Neural cell (in vitro differentiated cells): Measurements from ENCODE around the gene TUG1. TPM values are rescaled to one million over a fixed set of nuclear protein-coding genes. Genes with fewer than 3 reads are reported as not detected.

Experiments used
- H2AFZ ChIP-seq: fragments of 200-600, 300-800 bp; sonication (generic), shearing (Covaris generic); 2 replicates; pipeline ENCODE4 v1.6.0; 2014; ENCODE audit warnings: low read depth, mild to moderate bottlenecking, antibody characterized with exemption, low read length, moderate library complexity
- H3F3A ChIP-seq: fragments of 200-600 bp; shearing (Covaris generic); 2 replicates; pipeline ENCODE4 v1.6.1; 2016; ENCODE audit warnings: mild to moderate bottlenecking, moderate library complexity, mixed read lengths, antibody characterized with exemption, low read length; ENCODE audit not compliant: insufficient read depth, poor library complexity, severe bottlenecking
- H3K27ac ChIP-seq: fragments of 200-600, 300-800 bp; sonication (generic), shearing (Covaris generic); 2 replicates; pipeline ENCODE4 v1.5.1; 2014; ENCODE audit warnings: mild to moderate bottlenecking, low read length, moderate library complexity
- H3K27me3 ChIP-seq: fragments of 300-800, 200-600 bp; sonication (generic), shearing (Covaris generic); 2 replicates; pipeline ENCODE4 v1.6.0; 2014; ENCODE audit warnings: mild to moderate bottlenecking, low read depth, low read length, moderate library complexity; ENCODE audit not compliant: insufficient read depth
- H3K36me3 ChIP-seq: fragments of 300-800, 200-600 bp; sonication (generic), shearing (Covaris generic); 2 replicates; pipeline ENCODE4 v1.5.1; 2014; ENCODE audit warnings: mild to moderate bottlenecking, antibody characterized with exemption, low read length, moderate library complexity; ENCODE audit not compliant: insufficient read depth
- H3K4me2 ChIP-seq: fragments of 300-800, 200-600 bp; sonication (generic), shearing (Covaris generic); 2 replicates; pipeline ENCODE4 v1.6.0; 2014; ENCODE audit warnings: mild to moderate bottlenecking, low read length
- H3K4me3 ChIP-seq: fragments of 300-800, 200-600 bp; sonication (generic), shearing (Covaris generic); 2 replicates; pipeline ENCODE4 v1.5.1; 2014; ENCODE audit warnings: mild to moderate bottlenecking, low read length, moderate library complexity
- H3K79me2 ChIP-seq: fragments of 200-600 bp; shearing (Covaris generic); replicated peaks from 2 replicates; pipeline ENCODE4 v1.6.0; 2014; ENCODE audit warnings: mild to moderate bottlenecking, low read length, moderate library complexity; ENCODE audit not compliant: insufficient read depth
- H3K9ac ChIP-seq: fragments of 300-800, 200-600 bp; sonication (generic), shearing (Covaris generic); 2 replicates; pipeline ENCODE4 v1.6.1; 2016; ENCODE audit warnings: mild to moderate bottlenecking, low read length, mixed read lengths
- H3K9me2 ChIP-seq: fragments of 200-600 bp; shearing (Covaris generic); 2 replicates; pipeline ENCODE4 v1.6.1; 2016; ENCODE audit warnings: mild to moderate bottlenecking, low read length, mixed read lengths; ENCODE audit not compliant: insufficient read depth
- H3K9me3 ChIP-seq: fragments of 200-600, 300-800 bp; sonication (generic), shearing (Covaris generic); 2 replicates; pipeline ENCODE4 v1.6.1; 2016; ENCODE audit warnings: mild to moderate bottlenecking, mixed run types, low read length, moderate library complexity, mixed read lengths
- H4K20me1 ChIP-seq: fragments of 200-600 bp; shearing (Covaris generic); 2 replicates; pipeline ENCODE4 v1.6.1; 2016; ENCODE audit warnings: mild to moderate bottlenecking, mixed run types; ENCODE audit not compliant: insufficient read depth
- CTCF ChIP-seq: fragments of 450-650 bp; IDR thresholded peaks from 2 replicates; pipeline ENCODE4 v1.5.1; 2014; ENCODE audit warnings: antibody characterized with exemption, mild to moderate bottlenecking, moderate library complexity; ENCODE audit not compliant: poor library complexity, severe bottlenecking
- EP300 ChIP-seq: fragments of 450-650 bp; conservative IDR thresholded peaks from 2 replicates; pipeline ENCODE4 v1.6.1; 2014; ENCODE audit warnings: antibody characterized with exemption, mild to moderate bottlenecking, moderate library complexity; ENCODE audit not compliant: poor library complexity, severe bottlenecking
- EZH2 ChIP-seq: fragments of 200-600, 300-800 bp; shearing (Covaris generic), sonication (generic); IDR thresholded peaks from 2 replicates; pipeline ENCODE4 v1.6.1; 2014; ENCODE audit warnings: antibody characterized with exemption, low read length, borderline replicate concordance, mild to moderate bottlenecking; ENCODE audit not compliant: insufficient read depth, poor library complexity, severe bottlenecking
- MXI1 ChIP-seq: fragments of 450-650 bp; conservative IDR thresholded peaks from 2 replicates; pipeline ENCODE4 v1.6.1; 2014; ENCODE audit warnings: antibody characterized with exemption, mild to moderate bottlenecking; ENCODE audit not compliant: poor library complexity, severe bottlenecking
- POLR2AphosphoS5 ChIP-seq: IDR thresholded peaks from 2 replicates; pipeline ENCODE4 v1.6.1; 2012
- RAD21 ChIP-seq: fragments of 450-650 bp; conservative IDR thresholded peaks from 2 replicates; pipeline ENCODE4 v1.6.1; 2014; ENCODE audit warnings: antibody characterized with exemption, mild to moderate bottlenecking, moderate library complexity
- REST ChIP-seq: IDR thresholded peaks from 2 replicates; pipeline ENCODE4 v1.6.1; 2012; ENCODE audit warnings: borderline replicate concordance
- SMC3 ChIP-seq: fragments of 450-650 bp; conservative IDR thresholded peaks from 2 replicates; pipeline ENCODE4 v1.6.1; 2014; ENCODE audit warnings: antibody characterized with exemption, mild to moderate bottlenecking, moderate library complexity; ENCODE audit not compliant: poor library complexity
- TAF1 ChIP-seq: IDR thresholded peaks from 2 replicates; pipeline ENCODE4 v1.6.1; 2012; ENCODE audit warnings: low read depth
- polyA plus RNA-seq: library from polyadenylated mRNA; depleted of rRNA; stranded (reverse); fragments of >200 nt; gene quantifications from 2 replicates; pipeline ENCODE4 v1.2.3, GENCODE V29; 2014

Gene TUG1
- polyA plus RNA-seq, 1 donor from 2014 or later, result 73.5 TPM

- TF ChIP-seq EP300 (no peak), REST (no peak), SMC3 (no peak), MXI1 (no peak), EZH2 (no peak), CTCF (no peak), RAD21 (no peak), POLR2AphosphoS5 (no peak)
- Histone ChIP-seq H4K20me1 (no peaks in the 10 kb centered on the region), H3K36me3 (no peaks in the 10 kb centered on the region), H3K9ac (no peak overlapping the region), H3K4me2 (no peak overlapping the region), H3K27me3 (no peaks in the 10 kb centered on the region), H3K27ac (no peak overlapping the region), H3K9me3 (no peaks in the 10 kb centered on the region), H3K4me3 (no peak overlapping the region), H3F3A (no peaks in the 10 kb centered on the region), H3K9me2 (no peaks in the 10 kb centered on the region), H2AFZ (no peak overlapping the region), H3K79me2 (no peaks in the 10 kb centered on the region)
These were observed 23.5 kb downstream of the TUG1 start for GRCh38 chr22:30992565-30992964.

- Histone ChIP-seq H3K9me2 (no peaks in the 10 kb centered on the region), H3K36me3 (no peaks in the 10 kb centered on the region), H4K20me1 (no peaks in the 10 kb centered on the region), H3K79me2 (no peaks in the 10 kb centered on the region), H3K27ac (no peak overlapping the region), H3K9ac (no peak overlapping the region), H3F3A (no peaks in the 10 kb centered on the region), H3K4me2 (no peak overlapping the region), H3K27me3 (no peaks in the 10 kb centered on the region), H3K4me3 (no peak overlapping the region), H2AFZ (no peak overlapping the region), H3K9me3 (no peaks in the 10 kb centered on the region)
- no peak for TF ChIP-seq CTCF
- TF ChIP-seq SMC3, result no peak
- TF ChIP-seq RAD21, result no peak
- TF ChIP-seq REST, result no peak
- TF ChIP-seq EP300, result no peak
- no peak for TF ChIP-seq TAF1
- TF ChIP-seq MXI1, result no peak
- no peak for TF ChIP-seq EZH2
- TF ChIP-seq POLR2AphosphoS5, result no peak
These were observed 25.9 kb downstream of the TUG1 start for GRCh38 chr22:30994960-30995359.
